OCI-LY7 (cell line): ENCODE results near the gene DMRT1. TPM values are rescaled to one million over a fixed set of nuclear protein-coding genes. Genes with fewer than 3 reads are reported as not detected.

Source experiments
- BruUV-seq: library from RNA; stranded (reverse); fragments of 400-500 nt; replicated peaks from 2 replicates; lab custom pipeline; 2021; lab: Mats Ljungman, UMichigan
- CTCF ChIA-PET: fragments of 300-600 bp; sonication (Branson Sonifier 250); formaldehyde crosslinking; loops from one replicate; lab custom pipeline; 2022; ENCODE audit warnings: antibody characterized with exemption; ENCODE audit not compliant: unreplicated experiment; lab: Charles Lee
- POLR2A ChIA-PET: fragments of 300-600 bp; sonication (Branson Sonifier 250); formaldehyde crosslinking; loops from one replicate; lab custom pipeline; 2022; ENCODE audit warnings: antibody characterized with exemption; lab: Charles Lee
- DNase-seq: peaks from one replicate; pipeline ENCODE4 v3.0.0-alpha.2; 2015; ENCODE audit warnings: low spot score
- H2AFZ ChIP-seq: fragments of 200-600 bp; sonication (generic), shearing (Covaris generic); 2 replicates; pipeline ENCODE4 v1.6.1; 2014; ENCODE audit warnings: mild to moderate bottlenecking, antibody characterized with exemption, low read length, moderate library complexity
- H3K27ac ChIP-seq: fragments of 200-600 bp; sonication (generic); 2 replicates; pipeline ENCODE4 v1.5.1; 2014; ENCODE audit warnings: mixed run types, low read depth, mild to moderate bottlenecking, moderate library complexity, low read length, inconsistent platforms; ENCODE audit not compliant: poor library complexity, severe bottlenecking
- H3K36me3 ChIP-seq: fragments of 200-600 bp; sonication (generic); 2 replicates; pipeline ENCODE4 v1.6.1; 2014; ENCODE audit warnings: mild to moderate bottlenecking, antibody characterized with exemption, low read length, moderate library complexity, mixed read lengths; ENCODE audit not compliant: insufficient read depth
- H3K4me1 ChIP-seq: fragments of 200-600 bp; sonication (generic); 2 replicates; pipeline ENCODE4 v1.5.1; 2014; ENCODE audit warnings: mild to moderate bottlenecking, low read length; ENCODE audit not compliant: insufficient read depth, poor library complexity, severe bottlenecking
- H3K4me2 ChIP-seq: fragments of 200-600 bp; sonication (generic); 2 replicates; pipeline ENCODE4 v1.6.1; 2014; ENCODE audit warnings: mild to moderate bottlenecking, low read length
- H3K4me3 ChIP-seq: fragments of 200-600 bp; sonication (generic); 2 replicates; pipeline ENCODE4 v1.5.1; 2014; ENCODE audit warnings: mild to moderate bottlenecking, low read depth, low read length; ENCODE audit not compliant: poor library complexity, severe bottlenecking
- H3K79me2 ChIP-seq: fragments of 200-600 bp; sonication (generic); 2 replicates; pipeline ENCODE4 v1.6.1; 2016; ENCODE audit warnings: low read depth, mild to moderate bottlenecking, low read length, moderate library complexity, mixed read lengths; ENCODE audit not compliant: insufficient read depth
- H3K9me2 ChIP-seq: fragments of 200-600 bp; sonication (generic); 2 replicates; pipeline ENCODE4 v1.6.1; 2016; ENCODE audit warnings: mild to moderate bottlenecking, low read length, mixed read lengths; ENCODE audit not compliant: insufficient read depth
- H3K9me3 ChIP-seq: fragments of 200-600 bp; sonication (generic); 2 replicates; pipeline ENCODE4 v1.6.1; 2014; ENCODE audit warnings: mild to moderate bottlenecking, mixed run types, low read length, mixed read lengths
- H4K20me1 ChIP-seq: fragments of 200-600 bp; sonication (generic); 2 replicates; pipeline ENCODE4 v1.6.1; 2014; ENCODE audit warnings: mild to moderate bottlenecking, antibody characterized with exemption, low read length, moderate library complexity, mixed read lengths; ENCODE audit not compliant: insufficient read depth
- CTCF ChIP-seq: fragments of 200-600 bp; sonication (generic); conservative IDR thresholded peaks from 2 replicates; pipeline ENCODE4 v1.5.1; 2014; ENCODE audit warnings: mild to moderate bottlenecking, antibody characterized with exemption, low read length, moderate library complexity, mixed read lengths
- EZH2phosphoT487 ChIP-seq: fragments of 200-600 bp; sonication (generic); IDR thresholded peaks from 2 replicates; pipeline ENCODE4 v1.6.1; 2018; ENCODE audit warnings: low read depth, borderline replicate concordance, mild to moderate bottlenecking, mixed run types, antibody characterized with exemption, low read length, moderate library complexity, mixed read lengths
- intact Hi-C: fragments of 100-400 bp; cut with micrococcal nuclease; formaldehyde crosslinking; loops from one replicate; pipeline ENCODE4 v1.10.0; 2022; ENCODE audit not compliant: unreplicated experiment
- total RNA-seq, 2 experiments: library from RNA; depleted of rRNA in 1 of 2; stranded (reverse); fragments of >200 nt in 1 of 2; shearing (Covaris generic) in 1 of 2; gene quantifications; 2 replicates each; pipeline ENCODE4 v1.2.3, GENCODE V29; 2014 to 2022

The DMRT1 gene
- total RNA-seq, 2 experiments from 2014 or later, result not detected

- no peak overlapping the region for H3K4me3 ChIP-seq
- POLR2A ChIA-PET, result interaction anchor here (0.6 to 0.7 kb wide), 2 partner anchors 11 to 392 kb away, joined by 3 read pairs; no protein-coding TSS in a partner anchor
- peak overlapping the region; percentile 5; the same call in 1 of the 2 replicates for H2AFZ ChIP-seq
- TF ChIP-seq EZH2phosphoT487 (no peak), CTCF (peak; percentile 92)
- H3K4me1 ChIP-seq, result no peaks in the 10 kb centered on the region
- H3K36me3 ChIP-seq, result no peaks in the 10 kb centered on the region
- H3K79me2 ChIP-seq, result no peaks in the 10 kb centered on the region
- H3K4me2 ChIP-seq, result no peak overlapping the region
- intact Hi-C loops, result loop anchor here (2.0 to 5.0 kb wide), 3 partner anchors 192 to 420 kb away; no protein-coding TSS in a partner anchor
- CTCF ChIA-PET, result no interaction called here
- BruUV-seq, result no TSS peak
- H3K9me2 ChIP-seq, result no peaks in the 10 kb centered on the region
- DNase-seq, result peak; percentile 54
- no peaks in the 10 kb centered on the region for H3K9me3 ChIP-seq
- H4K20me1 ChIP-seq, result no peaks in the 10 kb centered on the region
- H3K27ac ChIP-seq, result no peak overlapping the region
Measured at GRCh38 chr9:806285-807156, 35.0 kb upstream of the DMRT1 start.

GRCh38 chr9:811106-811531 is 30.4 kb upstream of the DMRT1 start:
- no peak for DNase-seq
- ChIA-PET CTCF (no interaction called here), POLR2A (interaction anchor here (0.5 kb wide), 1 partner anchor 201 kb away, joined by 3 read pairs; no protein-coding TSS in a partner anchor)
- H3K4me3 ChIP-seq, result no peak overlapping the region
- no TSS peak for BruUV-seq
- no peaks in the 10 kb centered on the region for H3K36me3 ChIP-seq
- no peak overlapping the region for H2AFZ ChIP-seq
- no peaks in the 10 kb centered on the region for H3K9me3 ChIP-seq
- intact Hi-C loops, result no loop called here
- H3K4me1 ChIP-seq, result no peaks in the 10 kb centered on the region
- no peak overlapping the region for H3K27ac ChIP-seq
- H3K4me2 ChIP-seq, result no peak overlapping the region
- no peaks in the 10 kb centered on the region for H3K79me2 ChIP-seq
- TF ChIP-seq EZH2phosphoT487, result no peak
- TF ChIP-seq CTCF, result no peak
- H3K9me2 ChIP-seq, result no peaks in the 10 kb centered on the region
- H4K20me1 ChIP-seq, result no peaks in the 10 kb centered on the region
